CD4-positive, CD25-positive, alpha-beta regulatory T cell (primary cell): ENCODE measurements around the gene SHC2. TPM values are rescaled to one million over a fixed set of nuclear protein-coding genes. Genes with fewer than 3 reads are reported as not detected.

Experiments
- ATAC-seq, 2 donors: fragments of 150-1000 bp; cut with Tn5 transposase; one replicate each; pipeline ENCODE4 v1.10.0; 2021; ENCODE audit warnings: low read depth in 2 of 2, moderate number of reproducible peaks in 2 of 2, moderate library complexity in 1 of 2
- DNase-seq, 3 donors: peaks; one replicate each; pipeline versions ENCODE4 v3.0.0 to v3.0.0-alpha.2; 2012 to 2022; ENCODE audit warnings: mixed read lengths in 1 of 3
- H3K27ac ChIP-seq: one replicate; pipeline ENCODE4 v1.7.0; 2013; ENCODE audit warnings: mild to moderate bottlenecking, low read length; ENCODE audit not compliant: insufficient read depth, poor library complexity, severe bottlenecking
- H3K27me3 ChIP-seq: one replicate; pipeline ENCODE4 v1.7.0; 2013; ENCODE audit warnings: low read length; ENCODE audit not compliant: control insufficient read depth, insufficient read depth
- H3K36me3 ChIP-seq: one replicate; pipeline ENCODE4 v1.7.0; 2013; ENCODE audit warnings: mild to moderate bottlenecking, low read length, moderate library complexity; ENCODE audit not compliant: control insufficient read depth, insufficient read depth
- H3K4me1 ChIP-seq: 2 replicates; pipeline ENCODE4 v1.7.0; 2013; ENCODE audit warnings: mild to moderate bottlenecking, low read length; ENCODE audit not compliant: insufficient read depth, control insufficient read depth, poor library complexity, severe bottlenecking
- H3K4me3 ChIP-seq: one replicate; pipeline ENCODE4 v1.7.0; 2013; ENCODE audit warnings: low read depth, mild to moderate bottlenecking, low read length, moderate library complexity
- H3K9me3 ChIP-seq, 2 experiments: 1 replicate in 1 of 2; 2 replicates in 1 of 2; pipeline ENCODE4 v1.7.0; 2013; ENCODE audit warnings: low read length in 2 of 2, mild to moderate bottlenecking in 1 of 2, moderate library complexity in 1 of 2; ENCODE audit not compliant: control insufficient read depth in 2 of 2
- H3K27ac Mint-ChIP-seq, 3 donors: one replicate each; pipeline ENCODE4 v1.8.0; 2020 to 2022; ENCODE audit warnings: mild to moderate bottlenecking in 3 of 3, mixed read lengths in 3 of 3, moderate library complexity in 2 of 3
- H3K27me3 Mint-ChIP-seq: one replicate; pipeline ENCODE4 v1.8.0; 2022; ENCODE audit warnings: mild to moderate bottlenecking, mixed read lengths
- H3K36me3 Mint-ChIP-seq: one replicate; pipeline ENCODE4 v1.8.0; 2020; ENCODE audit warnings: mixed read lengths
- H3K4me1 Mint-ChIP-seq, 4 donors: one replicate each; pipeline ENCODE4 v1.8.0; 2020 to 2022; ENCODE audit warnings: mixed read lengths in 4 of 4, mild to moderate bottlenecking in 1 of 4
- H3K4me3 Mint-ChIP-seq, 4 donors: one replicate each; pipeline ENCODE4 v1.8.0; 2020 to 2022; ENCODE audit warnings: mild to moderate bottlenecking in 4 of 4, mixed read lengths in 4 of 4, moderate library complexity in 3 of 4
- H3K9me3 Mint-ChIP-seq, 7 donors: one replicate each; pipeline ENCODE4 v1.8.0; 2020 to 2022; ENCODE audit warnings: mixed read lengths in 7 of 7, mild to moderate bottlenecking in 3 of 7, moderate library complexity in 2 of 7
- polyA plus RNA-seq, 4 donors: library from polyadenylated mRNA; unstranded; fragments of 300-500 nt; fragmentation: Illumina TruSeq; gene quantifications; one replicate each; pipeline ENCODE4 v1.2.3, GENCODE V29; 2021
- total RNA-seq: library from RNA; stranded (reverse); gene quantifications from one replicate; pipeline ENCODE4 v1.2.3, GENCODE V29; 2022

SHC2 gene
- total and polyA plus RNA-seq, 5 donors from 2014 or later, result not detected

DNA sequence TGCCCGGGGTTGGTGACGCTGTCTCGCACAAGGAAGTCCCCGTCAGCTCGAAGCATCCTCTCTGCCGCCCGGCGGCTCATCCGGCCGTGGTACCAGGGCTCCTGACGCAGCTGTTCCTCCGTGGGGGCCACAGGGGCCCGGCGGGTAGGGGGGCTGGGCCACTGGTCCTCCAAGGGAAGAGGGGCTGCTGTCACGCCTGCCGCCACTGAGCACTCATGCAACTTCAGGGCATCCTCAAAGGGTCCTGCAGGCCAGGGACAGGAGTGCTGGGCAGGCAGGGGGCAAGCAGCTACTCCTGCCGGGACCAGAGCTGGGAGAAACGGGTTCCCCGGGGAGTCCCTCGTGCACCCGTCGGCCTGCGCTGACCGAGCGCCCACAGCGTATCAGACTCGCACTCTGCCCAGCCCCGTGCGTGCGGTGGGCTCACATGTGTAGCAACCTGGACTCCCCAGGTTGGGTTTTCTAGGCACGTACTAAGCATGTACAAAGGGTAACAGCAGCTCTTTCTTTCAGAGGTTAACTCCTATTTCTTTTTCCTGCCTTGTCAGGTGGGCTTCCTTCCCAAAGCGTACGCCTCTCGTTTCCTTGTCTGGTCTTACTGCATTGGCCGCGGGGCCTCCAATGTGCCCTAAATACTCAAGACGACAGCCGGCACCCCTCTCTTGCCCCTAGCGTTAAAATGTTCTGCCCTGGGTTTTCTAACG lies 38.5 kb downstream of the SHC2 start:
- Mint-ChIP-seq H3K36me3 (no peaks in the 10 kb centered on the region), H3K27ac (no peak overlapping the region), H3K9me3 (no peaks in the 10 kb centered on the region), H3K4me3 (no peak overlapping the region), H3K27me3 (no peaks in the 10 kb centered on the region), H3K4me1 (no peaks in the 10 kb centered on the region)
- Histone ChIP-seq H3K4me1 (no peaks in the 10 kb centered on the region), H3K27me3 (no peaks in the 10 kb centered on the region), H3K9me3 (no peaks in the 10 kb centered on the region), H3K27ac (no peak overlapping the region), H3K4me3 (no peak overlapping the region), H3K36me3 (no peaks in the 10 kb centered on the region)
- ATAC-seq, result no peak
- no peak for DNase-seq

DNA sequence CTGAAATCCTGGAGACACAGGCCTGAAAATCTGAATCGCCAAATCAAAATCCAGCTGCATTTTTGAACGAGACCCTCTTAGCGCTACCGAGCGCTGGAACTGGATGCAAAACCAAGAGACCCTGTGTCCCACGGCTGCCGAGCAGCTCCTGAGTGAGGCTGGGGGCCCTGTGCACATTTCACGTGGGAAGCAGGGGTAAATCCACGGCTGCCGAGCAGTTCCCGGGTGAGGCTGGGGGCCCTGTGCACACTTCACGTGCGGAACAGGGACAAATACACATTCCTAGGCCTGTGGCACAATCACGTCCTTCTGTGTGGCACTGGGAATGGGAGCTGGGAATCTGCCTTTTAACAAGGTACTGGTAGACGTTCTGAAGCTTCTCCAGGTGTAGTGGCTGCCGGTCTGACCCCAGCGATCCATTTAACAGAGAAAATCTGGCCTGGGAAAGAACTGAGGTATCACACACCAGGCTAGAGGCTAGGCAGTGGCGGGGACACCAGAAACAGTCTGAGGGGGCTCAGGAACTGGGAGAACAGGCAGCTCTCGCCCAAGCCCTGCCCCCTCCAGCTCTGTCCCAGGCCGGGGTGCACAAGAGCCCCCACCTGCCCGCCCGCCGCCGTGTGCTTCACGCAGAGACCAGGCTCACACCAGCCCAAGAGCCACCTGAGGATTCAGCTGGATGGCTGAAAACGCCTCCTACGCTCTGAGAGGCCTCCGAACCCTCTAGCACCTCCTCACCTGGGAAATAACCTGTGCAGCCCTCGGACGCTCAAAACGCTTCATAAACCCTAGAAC lies 40.9 kb downstream of the SHC2 start:
- no peak overlapping the region for H3K4me3 Mint-ChIP-seq
- H3K27me3 ChIP-seq, result no peaks in the 10 kb centered on the region
- ATAC-seq, result no peak
- H3K27me3 Mint-ChIP-seq, result no peaks in the 10 kb centered on the region
- H3K4me1 ChIP-seq, result no peaks in the 10 kb centered on the region
- no peaks in the 10 kb centered on the region for H3K9me3 Mint-ChIP-seq
- no peaks in the 10 kb centered on the region for H3K36me3 ChIP-seq
- no peaks in the 10 kb centered on the region for H3K36me3 Mint-ChIP-seq
- H3K9me3 ChIP-seq, result no peaks in the 10 kb centered on the region
- H3K4me1 Mint-ChIP-seq, result no peaks in the 10 kb centered on the region
- no peak for DNase-seq
- no peak overlapping the region for H3K27ac ChIP-seq
- H3K27ac Mint-ChIP-seq, result no peak overlapping the region
- no peak overlapping the region for H3K4me3 ChIP-seq

DNA sequence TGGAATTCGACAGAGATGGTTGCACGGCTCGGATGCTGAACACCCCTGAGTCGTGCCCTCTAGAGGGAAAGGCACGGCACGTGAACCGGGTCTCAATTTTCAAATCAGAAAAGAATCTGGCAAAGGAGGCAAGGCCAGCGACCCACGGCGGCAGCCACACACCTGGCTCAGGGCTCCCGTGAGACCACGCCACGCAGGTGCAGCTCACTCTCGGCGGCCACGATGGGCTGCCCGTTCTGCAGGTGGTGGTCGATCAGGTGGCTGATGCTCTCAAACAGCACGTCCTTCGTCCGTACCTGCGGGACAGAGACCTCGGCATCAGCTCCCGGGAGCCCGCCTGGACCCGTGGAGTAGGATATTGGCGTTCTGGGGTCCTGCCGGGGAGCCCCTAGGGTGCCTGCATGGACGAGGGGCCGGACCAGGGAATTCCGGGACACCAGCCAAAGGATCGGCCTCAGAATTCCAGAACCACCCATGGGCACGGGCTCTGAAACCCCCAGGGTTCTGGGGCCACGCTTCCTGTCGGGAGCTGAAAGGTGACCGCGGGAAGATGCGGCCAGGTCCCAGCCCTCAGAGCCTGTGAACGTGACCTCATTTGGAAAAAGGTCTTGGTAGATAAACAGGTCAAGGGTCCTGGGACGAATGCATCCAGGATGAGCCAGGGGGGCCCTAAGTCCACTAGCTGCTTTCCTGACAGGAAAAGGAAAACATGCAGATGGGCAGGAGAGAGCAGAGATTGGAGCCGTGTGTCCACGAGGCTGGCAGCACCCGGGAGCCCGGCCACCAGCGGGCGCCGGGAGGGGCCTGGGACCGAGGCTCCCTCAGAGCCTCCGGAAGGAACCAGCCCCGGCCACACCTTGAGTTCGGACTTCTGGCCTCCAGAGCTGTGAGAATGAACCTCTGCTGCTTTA lies 41.8 kb downstream of the SHC2 start:
- no peak overlapping the region for H3K27ac Mint-ChIP-seq
- DNase-seq (no peak), ATAC-seq (no peak)
- H3K4me1 Mint-ChIP-seq, result no peaks in the 10 kb centered on the region
- Histone ChIP-seq H3K4me1 (no peaks in the 10 kb centered on the region), H3K27me3 (no peaks in the 10 kb centered on the region), H3K4me3 (no peak overlapping the region), H3K9me3 (no peaks in the 10 kb centered on the region), H3K27ac (no peak overlapping the region), H3K36me3 (no peaks in the 10 kb centered on the region)
- H3K9me3 Mint-ChIP-seq, result no peaks in the 10 kb centered on the region
- H3K4me3 Mint-ChIP-seq, result no peak overlapping the region
- no peaks in the 10 kb centered on the region for H3K27me3 Mint-ChIP-seq
- H3K36me3 Mint-ChIP-seq, result no peaks in the 10 kb centered on the region

DNA sequence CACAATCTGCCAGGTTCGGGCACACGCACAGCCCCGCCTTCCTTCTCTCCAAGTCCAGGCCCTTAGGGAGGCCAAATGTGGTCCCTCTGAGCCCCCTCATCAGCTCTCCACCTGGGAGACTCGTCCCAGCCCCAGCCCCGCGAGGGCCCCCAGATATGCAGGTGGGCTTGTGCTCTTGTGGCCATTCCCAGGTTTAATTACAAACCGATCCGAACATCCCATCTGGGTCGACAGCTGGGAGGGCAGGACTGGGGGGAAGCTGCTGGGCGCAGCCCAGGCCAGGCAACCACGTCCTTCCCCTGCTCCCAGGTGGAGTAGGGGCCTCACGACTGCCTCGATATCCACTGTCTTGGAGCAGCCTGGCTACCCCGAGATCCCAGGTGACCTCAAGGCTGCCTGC lies 44.4 kb downstream of the SHC2 start:
- Mint-ChIP-seq H3K4me3 (no peak overlapping the region), H3K9me3 (no peaks in the 10 kb centered on the region), H3K36me3 (no peaks in the 10 kb centered on the region), H3K27ac (no peak overlapping the region), H3K4me1 (no peaks in the 10 kb centered on the region), H3K27me3 (no peaks in the 10 kb centered on the region)
- ATAC-seq (no peak), DNase-seq (no peak)
- Histone ChIP-seq H3K36me3 (no peaks in the 10 kb centered on the region), H3K4me3 (no peak overlapping the region), H3K27me3 (no peaks in the 10 kb centered on the region), H3K27ac (no peak overlapping the region), H3K9me3 (no peaks in the 10 kb centered on the region), H3K4me1 (no peaks in the 10 kb centered on the region)

DNA sequence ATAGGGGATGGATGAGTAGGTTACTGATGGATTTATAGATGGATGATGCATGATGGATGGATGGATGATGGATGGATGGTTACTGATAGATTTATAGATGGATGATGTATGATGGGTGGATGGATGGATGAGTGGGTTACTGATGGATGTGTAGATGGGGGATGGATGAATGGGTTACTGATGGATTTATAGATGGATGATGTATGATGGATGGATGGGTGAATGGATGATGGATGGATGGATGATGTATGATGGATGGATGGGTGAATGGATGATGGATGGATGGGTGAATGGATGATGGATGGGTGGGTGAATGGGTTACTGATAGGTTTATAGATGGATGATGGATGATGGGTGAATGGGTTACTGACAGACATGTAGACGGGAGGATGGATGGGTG lies 45.5 kb downstream of the SHC2 start:
- no peak overlapping the region for H3K4me3 ChIP-seq
- no peaks in the 10 kb centered on the region for H3K4me1 ChIP-seq
- no peaks in the 10 kb centered on the region for H3K9me3 Mint-ChIP-seq
- H3K36me3 ChIP-seq, result no peaks in the 10 kb centered on the region
- no peak overlapping the region for H3K4me3 Mint-ChIP-seq
- H3K9me3 ChIP-seq, result no peaks in the 10 kb centered on the region
- peaks cover 1% of the 10 kb centered on the region for H3K27me3 Mint-ChIP-seq
- no peak for DNase-seq
- no peaks in the 10 kb centered on the region for H3K36me3 Mint-ChIP-seq
- no peaks in the 10 kb centered on the region for H3K27me3 ChIP-seq
- H3K27ac ChIP-seq, result no peak overlapping the region
- H3K27ac Mint-ChIP-seq, result no peak overlapping the region
- H3K4me1 Mint-ChIP-seq, result no peaks in the 10 kb centered on the region
- ATAC-seq, result no peak

DNA sequence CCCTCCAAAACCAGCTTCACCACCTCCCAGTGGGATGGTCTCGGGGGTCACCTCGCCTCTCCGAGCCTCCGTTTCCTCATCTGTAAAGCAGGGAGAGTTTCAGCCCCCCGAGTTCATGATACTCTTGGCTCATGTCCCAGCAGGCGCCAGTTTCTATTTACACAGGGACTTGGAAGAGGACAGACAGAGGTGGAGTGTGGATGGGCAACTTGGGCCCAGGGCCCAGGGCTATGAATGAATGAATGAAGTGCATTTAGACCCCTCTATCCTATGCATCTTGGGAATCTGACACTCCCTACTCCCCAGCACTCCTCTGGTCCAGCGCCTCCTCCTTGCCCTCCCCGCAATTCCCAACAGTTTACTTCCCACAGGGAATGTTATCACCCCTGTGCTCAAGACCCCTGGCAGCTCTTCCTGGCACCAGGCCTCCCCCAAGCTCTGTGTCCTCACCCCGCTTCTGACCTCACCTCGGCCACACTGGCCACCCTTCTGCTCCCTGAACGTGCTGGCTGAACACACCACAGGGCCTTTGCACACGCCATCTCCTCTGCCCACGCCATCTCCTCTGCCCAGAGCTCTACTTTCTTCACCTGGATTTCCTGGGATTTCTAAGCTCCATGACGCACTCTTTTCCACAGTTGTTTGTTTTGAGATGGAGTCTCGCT lies 46.9 kb downstream of the SHC2 start:
- no peaks in the 10 kb centered on the region for H3K36me3 ChIP-seq
- no peak overlapping the region for H3K4me3 Mint-ChIP-seq
- H3K27ac ChIP-seq, result no peak overlapping the region
- H3K27ac Mint-ChIP-seq, result no peak overlapping the region
- H3K9me3 ChIP-seq, result no peaks in the 10 kb centered on the region
- no peak for ATAC-seq
- H3K27me3 Mint-ChIP-seq, result peaks cover 12% of the 10 kb centered on the region
- peaks cover 0 to 3% (median 0%) of the 10 kb centered on the region in 7 donors for H3K9me3 Mint-ChIP-seq
- no peak for DNase-seq
- H3K27me3 ChIP-seq, result no peaks in the 10 kb centered on the region
- H3K4me1 ChIP-seq, result peaks cover 9% of the 10 kb centered on the region
- H3K4me1 Mint-ChIP-seq, result peaks cover 0 to 6% (median 4%) of the 10 kb centered on the region in 4 donors
- no peaks in the 10 kb centered on the region for H3K36me3 Mint-ChIP-seq
- H3K4me3 ChIP-seq, result no peak overlapping the region
